ENCODE data around the gene HMCN2.

Gene HMCN2

GRCh38 chr9:130441031-130441430 is 175.5 kb downstream of the HMCN2 start:
- DNase-seq: no peak

DNA sequence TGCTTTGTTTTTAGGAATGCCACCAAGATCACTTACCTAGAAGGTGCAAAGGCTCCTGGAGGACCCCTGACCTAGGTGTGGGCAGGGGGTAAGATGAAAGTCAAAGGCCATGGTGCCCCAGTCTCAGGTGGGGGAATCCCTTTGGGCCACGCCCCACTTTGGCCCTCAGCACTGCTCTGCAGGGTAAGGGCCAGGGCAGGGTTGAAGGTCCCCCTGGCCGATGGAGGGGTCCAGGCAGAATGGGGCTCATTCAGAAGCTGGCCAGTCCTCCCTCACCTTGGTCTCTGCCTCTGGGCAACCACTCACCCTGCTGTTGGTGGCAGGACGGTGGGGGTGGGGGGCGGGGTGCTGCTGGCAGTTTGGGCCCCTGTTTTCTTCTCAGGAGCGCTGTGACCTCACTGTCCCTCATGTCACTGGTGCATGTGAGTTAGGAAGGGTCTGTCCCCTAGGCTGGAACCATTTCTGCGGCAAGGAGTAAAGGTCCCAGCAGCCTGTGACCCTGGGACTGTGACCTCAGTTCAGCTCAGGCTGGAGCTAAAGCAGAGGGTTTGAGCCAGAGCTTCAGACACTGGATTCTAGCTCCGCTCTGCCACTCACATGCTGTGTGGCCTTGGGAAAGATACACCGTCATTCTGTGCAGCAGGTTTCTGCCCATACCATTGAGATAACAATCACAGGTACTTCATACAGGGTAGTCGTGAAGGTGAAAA is 177.3 kb downstream of the HMCN2 start:
- DNase-seq: no peak

DNA sequence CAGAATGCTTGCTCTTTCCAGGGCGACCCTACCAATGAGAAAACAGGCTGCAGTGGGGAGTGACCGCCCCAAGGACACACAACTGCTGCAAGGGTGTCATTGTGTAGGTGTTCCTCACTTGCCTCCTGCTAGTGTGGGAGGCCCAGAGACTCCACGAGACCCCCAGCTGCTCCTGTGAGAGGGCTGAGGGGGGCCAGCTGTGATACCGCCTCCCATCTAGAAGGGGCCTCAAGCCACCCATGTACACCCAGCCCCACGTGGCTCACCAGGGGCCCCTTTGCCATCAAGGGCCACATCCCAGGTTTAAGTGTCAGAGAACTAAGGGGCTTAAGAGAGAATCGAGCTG is 177.9 kb downstream of the HMCN2 start:
- no peak for DNase-seq

DNA sequence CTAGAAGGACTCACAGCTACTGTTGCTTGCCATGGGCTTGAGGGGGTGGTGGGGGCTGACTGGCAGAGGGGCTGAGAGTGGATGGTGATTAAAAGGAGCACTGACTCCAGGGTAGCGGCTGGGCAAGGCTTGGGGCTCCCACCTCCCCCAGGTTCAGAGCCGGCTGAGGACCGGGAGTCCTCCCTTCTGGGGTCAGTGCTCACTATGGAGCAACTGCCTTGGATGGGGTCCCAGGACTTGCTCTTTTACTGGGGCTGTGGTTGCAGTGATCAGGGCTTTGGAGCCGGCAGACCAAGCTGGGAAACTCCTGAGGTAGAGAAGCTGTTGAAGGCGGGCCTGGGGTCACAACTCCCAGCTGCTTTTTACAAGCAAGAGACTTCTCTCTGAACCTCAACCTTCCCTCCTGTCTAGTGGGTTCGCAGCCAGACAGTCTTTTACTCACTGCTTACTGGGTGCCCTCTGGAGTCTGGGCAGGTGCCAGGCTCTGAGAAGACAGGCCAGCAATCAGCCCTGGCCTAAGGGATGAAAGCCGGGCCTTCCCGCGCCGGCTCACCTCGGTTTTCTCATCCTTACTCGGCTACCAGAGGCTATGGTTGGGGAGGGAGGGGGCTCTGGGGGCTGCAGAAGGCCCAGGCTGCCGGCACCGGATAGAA is 178.4 kb downstream of the HMCN2 start:
- DNase-seq: no peak

- DNase-seq: peak; percentile 44
These were observed 179.1 kb downstream of the HMCN2 start, which contains the start of gene ASS1 for GRCh38 chr9:130444565-130445221. Gene ASS1 (plus strand): TSS chr9:130444961. CDS start chr9:130452229, 7,268 bp downstream.

DNA sequence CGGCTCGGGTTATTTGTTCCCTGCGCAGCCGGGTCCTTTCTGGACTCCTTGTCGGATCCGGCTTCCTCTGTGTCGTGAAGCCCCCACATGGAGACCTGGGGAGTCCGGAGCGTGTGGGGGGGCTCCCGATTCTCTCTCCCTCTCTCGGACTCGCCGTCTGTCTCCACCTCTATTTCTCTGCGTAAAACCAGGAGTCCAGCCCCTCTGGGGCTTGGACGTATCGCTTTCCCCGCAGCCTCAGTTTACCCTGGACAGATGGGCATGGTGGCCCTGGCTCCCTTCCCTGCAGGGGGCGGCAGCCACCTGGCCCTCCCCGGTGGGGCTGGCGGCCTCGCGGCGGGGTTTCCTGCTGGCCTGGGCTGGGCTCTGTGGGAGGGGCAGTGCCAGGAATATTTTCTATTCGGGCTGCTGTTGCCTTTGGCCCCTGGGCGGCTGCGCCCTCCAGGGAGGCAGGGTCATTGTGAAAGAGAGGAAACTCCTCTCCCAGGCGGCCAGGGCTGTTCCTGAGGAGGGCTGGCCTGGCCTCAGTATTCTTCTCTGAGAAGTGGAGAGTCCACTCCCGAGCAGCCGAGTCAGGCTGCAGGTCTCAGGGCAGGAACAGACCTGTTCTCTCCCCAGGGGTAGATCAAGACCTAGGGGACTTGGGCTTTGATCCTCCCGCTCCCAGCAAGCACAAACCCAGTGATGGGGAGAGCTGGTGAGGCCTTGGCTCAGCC is 179.9 kb downstream of the HMCN2 start:
- no peak for DNase-seq

GRCh38 chr9:130446101-130446861 is 180.7 kb downstream of the HMCN2 start:
- peak; percentile 38 for DNase-seq

- DNase-seq: peak; percentile 79
These were observed 181.7 kb downstream of the HMCN2 start for GRCh38 chr9:130447193-130447816.

DNA sequence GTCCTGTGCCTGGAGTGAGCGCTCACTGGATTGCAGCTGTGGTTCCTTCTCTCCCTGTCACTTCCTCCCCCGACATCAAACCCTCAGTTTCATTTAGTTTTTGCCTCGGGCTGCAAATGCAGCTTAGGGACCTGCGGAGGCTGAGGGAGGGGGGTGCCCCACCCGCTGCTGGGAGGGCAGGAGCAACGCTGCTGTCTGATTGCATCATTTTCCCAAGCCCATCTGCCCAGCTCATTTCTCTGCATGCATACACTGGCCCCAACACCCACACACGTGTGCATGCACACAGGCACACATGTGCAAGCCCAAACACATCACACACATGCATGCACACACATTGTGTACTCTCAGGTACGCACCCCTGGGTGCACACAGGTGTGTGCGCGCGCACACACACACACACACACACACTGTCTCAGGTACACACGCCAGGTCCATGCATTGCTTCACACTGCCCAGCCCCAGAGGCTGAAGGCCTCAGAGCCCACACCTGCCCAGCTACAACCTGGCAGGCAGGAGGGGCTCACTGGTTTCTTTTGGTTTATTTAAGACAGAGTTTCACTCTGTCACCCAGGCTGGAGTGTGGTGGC is 182.6 kb downstream of the HMCN2 start:
- DNase-seq: no peak

DNA sequence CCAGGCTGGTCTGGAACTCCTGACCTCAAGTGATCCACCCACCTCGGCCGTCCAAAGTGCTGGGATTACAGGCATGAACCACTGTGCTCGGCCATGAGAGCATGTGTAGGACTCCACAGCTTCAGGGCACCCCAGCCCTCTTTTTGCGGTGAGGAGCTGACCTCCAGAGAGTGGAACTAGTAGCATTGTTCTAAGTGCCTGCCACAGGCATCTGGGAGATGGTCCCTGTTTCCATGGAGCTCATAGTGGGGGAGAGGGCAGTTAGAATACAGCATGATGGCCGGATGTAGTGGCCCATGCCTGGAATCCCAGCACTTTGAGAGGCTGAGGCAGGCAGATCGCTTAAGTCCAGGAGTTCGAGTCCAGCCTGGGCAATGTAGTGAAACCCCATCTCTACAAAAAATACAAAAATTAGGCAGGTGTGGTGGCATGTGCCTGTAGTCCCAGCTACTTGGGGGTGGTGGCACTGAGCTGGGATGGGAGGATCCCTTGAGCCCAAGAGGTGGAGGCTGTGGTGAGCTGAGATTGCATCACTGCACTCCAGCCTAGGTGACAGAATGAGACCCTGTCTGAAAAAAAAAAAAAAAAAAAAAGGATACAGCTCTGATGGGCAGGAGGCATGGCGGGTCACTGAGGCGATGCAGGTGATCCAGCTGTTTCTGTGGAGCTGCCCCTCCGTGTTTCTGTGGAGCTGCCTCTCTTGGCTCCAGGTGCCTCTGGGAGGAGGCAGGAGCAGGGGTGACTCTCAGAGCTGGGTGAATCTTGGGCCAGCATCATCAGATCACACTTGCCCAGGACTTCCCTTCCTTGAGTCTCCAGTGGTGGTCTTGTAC is 183.4 kb downstream of the HMCN2 start:
- no peak for DNase-seq

DNA sequence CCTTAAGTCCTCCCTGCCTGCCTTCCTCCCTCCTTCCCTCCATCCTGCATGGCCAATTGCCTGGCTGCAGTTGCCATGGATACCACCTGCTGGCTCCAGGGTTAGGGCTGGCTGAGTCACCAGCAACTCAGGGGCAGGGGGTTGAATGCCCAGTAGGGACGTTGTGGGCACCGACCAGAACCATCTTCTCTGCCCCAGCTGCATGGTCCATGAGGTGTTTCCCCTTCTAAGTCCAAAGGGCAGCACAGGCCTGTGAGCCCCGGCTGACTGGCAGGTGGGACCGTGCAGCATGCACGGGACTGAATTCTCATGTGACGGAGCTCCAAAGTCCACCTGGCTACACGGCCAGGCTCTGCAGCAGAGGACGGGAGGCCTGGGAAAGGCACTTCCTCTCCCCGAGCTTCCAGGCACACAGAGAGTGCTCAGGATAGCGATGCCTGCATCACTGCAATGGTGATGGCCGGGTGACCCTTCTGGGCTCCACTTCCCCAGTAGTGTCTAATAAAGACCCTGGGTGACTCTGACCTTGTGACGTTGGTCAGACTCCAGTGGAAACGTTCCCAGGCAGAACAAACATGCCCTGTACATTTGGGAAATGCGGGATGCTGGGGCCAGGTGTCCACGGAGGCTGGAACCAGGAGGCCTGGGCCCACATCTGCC is 184.9 kb downstream of the HMCN2 start:
- DNase-seq: no peak

DNA sequence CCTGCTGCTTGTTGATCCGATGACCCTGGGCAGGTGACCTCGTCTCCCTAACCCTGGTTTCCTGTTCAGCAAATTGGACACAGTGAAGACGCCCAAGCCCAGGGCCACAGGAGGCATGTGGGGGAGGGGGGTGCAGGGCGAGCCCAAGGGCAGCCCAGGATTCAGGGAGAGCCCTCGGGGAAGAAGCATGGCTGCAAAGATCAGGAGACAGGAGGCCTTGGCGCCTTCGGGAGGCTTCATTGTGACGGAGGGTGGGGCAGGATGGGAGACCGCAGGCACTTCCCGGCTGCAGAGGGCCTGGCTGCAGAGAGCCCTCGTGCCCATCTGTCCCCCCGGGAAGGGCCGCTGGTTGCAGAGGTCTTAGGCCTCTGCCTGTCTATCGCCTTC is 185.4 kb downstream of the HMCN2 start:
- no peak for DNase-seq

GRCh38 chr9:130451509-130452388 is 186.2 kb downstream of the HMCN2 start:
- DNase-seq: peak; percentile 92

DNA sequence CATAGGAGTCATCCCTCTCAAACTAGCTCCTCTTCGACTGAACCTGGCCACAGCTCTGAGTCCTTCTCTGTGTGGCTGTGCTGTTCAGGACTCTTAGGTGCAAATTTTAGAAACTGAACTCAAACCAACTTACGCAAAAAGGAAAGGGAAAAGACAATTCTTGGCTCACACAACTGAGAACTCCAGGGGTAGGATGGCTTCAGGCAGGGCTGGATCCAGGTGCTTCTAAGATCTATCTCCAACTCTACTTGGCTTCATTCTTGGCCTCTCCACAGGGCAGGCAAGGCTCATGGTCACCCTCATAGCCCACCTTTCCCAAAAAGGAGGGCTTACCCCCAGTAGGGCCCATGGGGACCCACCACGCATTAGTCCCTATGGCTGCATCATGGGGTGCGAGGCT is 187.3 kb downstream of the HMCN2 start:
- no peak for DNase-seq

GRCh38 chr9:130453487-130453886 is 187.9 kb downstream of the HMCN2 start:
- peak; percentile 76 for DNase-seq

DNA sequence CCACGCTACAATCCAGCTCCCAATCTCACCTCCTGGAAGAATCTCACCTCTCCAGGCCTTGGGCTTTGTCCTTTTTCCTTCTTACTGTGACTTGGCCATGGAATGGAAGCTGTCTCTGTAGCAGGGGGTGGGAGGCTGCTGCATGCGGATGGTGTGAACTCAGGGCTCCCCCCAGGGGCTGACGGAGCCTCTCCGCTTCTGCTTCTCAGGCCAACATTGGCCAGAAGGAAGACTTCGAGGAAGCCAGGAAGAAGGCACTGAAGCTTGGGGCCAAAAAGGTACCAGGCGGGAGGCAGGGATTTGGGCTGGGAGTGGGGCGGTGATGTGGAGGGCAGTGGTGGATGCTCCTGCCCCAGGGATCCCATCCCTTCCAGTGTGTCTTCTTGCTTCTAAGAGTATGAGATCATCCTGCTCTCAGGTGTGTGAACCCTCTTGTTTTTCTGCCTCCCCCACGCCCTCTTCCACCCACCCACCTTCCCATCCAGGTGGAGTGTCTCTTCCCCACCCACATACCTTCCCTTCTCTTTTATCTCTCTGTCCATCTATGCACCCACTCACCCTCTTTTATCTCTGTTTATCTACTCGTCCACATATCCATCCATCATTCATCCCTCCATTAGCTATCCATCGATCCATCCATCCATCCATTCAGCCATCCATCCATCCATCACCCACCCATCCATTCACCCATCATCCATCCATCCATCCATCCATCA is 188.7 kb downstream of the HMCN2 start:
- no peak for DNase-seq

- DNase-seq: no peak
These were observed 189.3 kb downstream of the HMCN2 start for GRCh38 chr9:130454812-130455325.

- no peak for DNase-seq
These were observed 192.7 kb downstream of the HMCN2 start for GRCh38 chr9:130458027-130458803.

Data from NCI-H2029 (cell line).